GM23248 (cell line): ENCODE data around the gene MRNIP.

ENCODE experiments used
- EZH2 ChIP-seq: fragments of 200-600 bp; sonication (generic); IDR thresholded peaks from 2 replicates; pipeline ENCODE4 v1.6.1; 2018; ENCODE audit warnings: antibody characterized with exemption, mild to moderate bottlenecking; ENCODE audit not compliant: insufficient read depth, poor library complexity, severe bottlenecking
- EZH2phosphoT487 ChIP-seq: fragments of 200-600 bp; sonication (generic); IDR thresholded peaks from 2 replicates; pipeline ENCODE4 v1.6.1; 2018; ENCODE audit warnings: antibody characterized with exemption, moderate library complexity, mild to moderate bottlenecking, low read depth; ENCODE audit not compliant: insufficient read depth

DNA sequence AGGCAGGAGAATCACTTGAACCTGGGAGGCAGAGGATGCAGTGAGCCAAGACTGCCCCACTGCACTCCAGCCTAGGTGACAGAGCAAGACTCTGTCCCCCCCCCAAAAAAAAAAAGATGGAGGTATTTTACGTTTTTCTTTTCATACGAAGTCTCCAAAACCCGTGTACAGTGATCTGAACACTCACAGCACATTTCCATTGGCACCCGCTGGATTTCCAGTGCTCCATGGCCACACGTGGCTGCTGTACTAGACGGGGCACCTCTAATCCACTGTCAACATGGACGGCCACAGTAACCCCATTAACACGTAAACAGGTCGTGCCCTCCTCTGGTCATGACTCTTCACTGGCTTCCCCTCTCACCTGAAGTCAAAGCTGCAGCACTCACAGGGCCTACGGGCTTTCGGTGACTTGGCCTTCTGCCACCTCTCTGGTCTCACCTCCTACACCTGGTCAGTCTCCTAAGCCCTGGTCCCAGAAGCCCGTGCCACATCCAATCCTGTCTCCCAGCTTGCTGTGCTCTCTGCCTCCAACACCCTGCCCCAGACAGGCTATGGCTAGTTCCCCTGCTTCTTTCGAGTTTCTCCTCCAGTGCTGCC, 27.0 kb upstream of the MRNIP start:
- TF ChIP-seq EZH2phosphoT487 (no peak), EZH2 (no peak)
